H9 (cell line): ENCODE measurements around the gene CCDC89. TPM values are rescaled to one million over a fixed set of nuclear protein-coding genes. Genes with fewer than 3 reads are reported as not detected.
"Not testable (repeated sequence)": the region's sequence is repeated elsewhere in the genome, so short reads cannot be mapped to it uniquely, and the experiment has no call there.

Experiments used
- DNase-seq: peaks from one replicate; pipeline ENCODE4 v3.0.0-alpha.2; 2017
- H2AFZ ChIP-seq: one replicate; pipeline ENCODE4 v1.6.1; 2013; ENCODE audit warnings: mild to moderate bottlenecking, low read length, control low read depth, moderate library complexity
- H2AK5ac ChIP-seq: 2 replicates; pipeline ENCODE4 v1.6.1; 2013; ENCODE audit warnings: low read length, control low read depth, mixed read lengths; ENCODE audit not compliant: insufficient read length
- H2BK120ac ChIP-seq: one replicate; pipeline ENCODE4 v1.6.1; 2013; ENCODE audit warnings: low read depth, mild to moderate bottlenecking, low read length, control low read depth, inconsistent platforms; ENCODE audit not compliant: poor library complexity, severe bottlenecking
- H2BK12ac ChIP-seq: 2 replicates; pipeline ENCODE4 v1.6.1; 2013; ENCODE audit warnings: low read length, control low read depth, mixed read lengths, low read depth; ENCODE audit not compliant: insufficient read length
- H2BK15ac ChIP-seq: 2 replicates; pipeline ENCODE4 v1.6.1; 2013; ENCODE audit warnings: low read depth, low read length, control low read depth
- H2BK20ac ChIP-seq: one replicate; pipeline ENCODE4 v1.6.1; 2013; ENCODE audit warnings: low read depth, mild to moderate bottlenecking, low read length, control low read depth, inconsistent platforms; ENCODE audit not compliant: poor library complexity, severe bottlenecking
- H2BK5ac ChIP-seq: 2 replicates; pipeline ENCODE4 v1.6.1; 2013; ENCODE audit warnings: low read length, control low read depth, mixed read lengths; ENCODE audit not compliant: insufficient read length
- H3K14ac ChIP-seq: 2 replicates; pipeline ENCODE4 v1.6.1; 2013; ENCODE audit warnings: low read length, control low read depth; ENCODE audit not compliant: insufficient read depth
- H3K18ac ChIP-seq: 2 replicates; pipeline ENCODE4 v1.6.1; 2013; ENCODE audit warnings: low read depth, mild to moderate bottlenecking, mixed read lengths, low read length, control low read depth; ENCODE audit not compliant: insufficient read length
- H3K23ac ChIP-seq: 2 replicates; pipeline ENCODE4 v1.6.1; 2013; ENCODE audit warnings: low read length, control low read depth, mixed read lengths, low read depth; ENCODE audit not compliant: insufficient read length
- H3K23me2 ChIP-seq: 2 replicates; pipeline ENCODE4 v1.6.1; 2013; ENCODE audit warnings: low read depth, mild to moderate bottlenecking, mixed read lengths, low read length, control low read depth; ENCODE audit not compliant: insufficient read length, poor library complexity, severe bottlenecking
- H3K27ac ChIP-seq: 2 replicates; pipeline ENCODE4 v1.5.1; 2013; ENCODE audit warnings: low read length, control low read depth, mixed read lengths, low read depth; ENCODE audit not compliant: insufficient read length
- H3K27me3 ChIP-seq: 2 replicates; pipeline ENCODE4 v1.6.1; 2013; ENCODE audit warnings: low read length, control low read depth, inconsistent platforms; ENCODE audit not compliant: insufficient read depth
- H3K4ac ChIP-seq: 2 replicates; pipeline ENCODE4 v1.6.1; 2013; ENCODE audit warnings: low read depth, mild to moderate bottlenecking, control low read depth, inconsistent platforms, low read length, moderate library complexity
- H3K4me1 ChIP-seq: 2 replicates; pipeline ENCODE4 v1.6.1; 2013; ENCODE audit warnings: low read length, control low read depth, inconsistent platforms; ENCODE audit not compliant: insufficient read depth
- H3K4me2 ChIP-seq: 2 replicates; pipeline ENCODE4 v1.6.1; 2013; ENCODE audit warnings: low read length, control low read depth, mixed read lengths; ENCODE audit not compliant: insufficient read length, insufficient read depth
- H3K56ac ChIP-seq: 2 replicates; pipeline ENCODE4 v1.6.1; 2013; ENCODE audit warnings: low read depth, mild to moderate bottlenecking, mixed read lengths, low read length, control low read depth; ENCODE audit not compliant: insufficient read length
- H3K79me1 ChIP-seq: 2 replicates; pipeline ENCODE4 v1.6.1; 2013; ENCODE audit warnings: low read depth, mild to moderate bottlenecking, moderate library complexity, low read length, control low read depth, inconsistent platforms; ENCODE audit not compliant: insufficient read depth, poor library complexity, severe bottlenecking
- H3K79me2 ChIP-seq: 2 replicates; pipeline ENCODE4 v1.6.1; 2013; ENCODE audit warnings: low read length, control low read depth, inconsistent platforms; ENCODE audit not compliant: insufficient read depth
- H3K9ac ChIP-seq: 2 replicates; pipeline ENCODE4 v1.6.1; 2013; ENCODE audit warnings: low read length, control low read depth, mixed read lengths; ENCODE audit not compliant: insufficient read length; ENCODE audit errors: extremely low read depth
- H3K9me3 ChIP-seq: one replicate; pipeline ENCODE4 v1.6.1; 2013; ENCODE audit warnings: low read depth, low read length, inconsistent platforms; ENCODE audit not compliant: control insufficient read depth
- H3T11ph ChIP-seq: one replicate; pipeline ENCODE4 v1.6.1; 2013; ENCODE audit warnings: mild to moderate bottlenecking, low read length, control low read depth, inconsistent platforms
- H4K20me1 ChIP-seq: one replicate; pipeline ENCODE4 v1.6.1; 2013; ENCODE audit not compliant: control insufficient read depth, insufficient read length, insufficient read depth
- H4K5ac ChIP-seq: 2 replicates; pipeline ENCODE4 v1.6.1; 2013; ENCODE audit warnings: low read depth, mild to moderate bottlenecking, mixed read lengths, low read length, control low read depth; ENCODE audit not compliant: insufficient read length
- H4K8ac ChIP-seq: replicated peaks from 2 replicates; pipeline ENCODE4 v1.6.1; 2013; ENCODE audit warnings: low read length, control low read depth, mixed read lengths, low read depth; ENCODE audit not compliant: insufficient read length
- H4K91ac ChIP-seq: 2 replicates; pipeline ENCODE4 v1.6.1; 2013; ENCODE audit warnings: low read depth, mild to moderate bottlenecking, moderate library complexity, mixed read lengths, low read length, control low read depth; ENCODE audit not compliant: insufficient read length
- H3K27ac Mint-ChIP-seq, 3 experiments: 2 replicates in 2 of 3; 3 replicates in 1 of 3; pipeline ENCODE4 v1.8.0; 2020 to 2021; ENCODE audit warnings: mixed read lengths in 3 of 3, mild to moderate bottlenecking in 1 of 3, moderate library complexity in 1 of 3
- H3K27me3 Mint-ChIP-seq: 2 replicates; pipeline ENCODE4 v1.8.0; 2021; ENCODE audit warnings: low read depth, mild to moderate bottlenecking, moderate library complexity, mixed read lengths
- H3K36me3 Mint-ChIP-seq, 3 experiments: 2 replicates in 2 of 3; 3 replicates in 1 of 3; pipeline ENCODE4 v1.8.0; 2020 to 2021; ENCODE audit warnings: low read depth in 3 of 3, mixed read lengths in 3 of 3; ENCODE audit not compliant: insufficient read depth in 1 of 3
- H3K4me1 Mint-ChIP-seq, 2 experiments: 2 replicates each; pipeline ENCODE4 v1.8.0; 2020; ENCODE audit warnings: mixed read lengths in 2 of 2
- H3K4me3 Mint-ChIP-seq, 2 experiments: 2 replicates in 1 of 2; 3 replicates in 1 of 2; pipeline ENCODE4 v1.8.0; 2020 to 2021; ENCODE audit warnings: mild to moderate bottlenecking in 2 of 2, mixed read lengths in 2 of 2, moderate library complexity in 1 of 2
- H3K9me3 Mint-ChIP-seq, 2 experiments: 2 replicates in 1 of 2; 3 replicates in 1 of 2; pipeline ENCODE4 v1.8.0; 2020; ENCODE audit warnings: mild to moderate bottlenecking in 2 of 2, mixed read lengths in 2 of 2, moderate library complexity in 1 of 2
- WGBS: extraction: QIAGEN DNeasy Blood & Tissue Kit; methylation state at CpG from one replicate; pipeline ENCODE4 v1.1.7; 2013; ENCODE audit warnings: missing lambda C conversion rate, low lambda C conversion rate, mixed read lengths; ENCODE audit not compliant: insufficient read length; ENCODE audit errors: extremely low coverage; 5-methylcytosine and 5-hydroxymethylcytosine counted together
- total RNA-seq: library from RNA; stranded (reverse); gene quantifications from 2 replicates; pipeline ENCODE4 v1.2.1, GENCODE V29; 2021
- TF ChIP-seq, protein P1 (sequence below): fragments of 200-600 bp; sonication (generic); conservative IDR thresholded peaks from 3 replicates; pipeline ENCODE4 v1.8.0; 2021; ENCODE audit warnings: antibody characterized with exemption, mild to moderate bottlenecking

CCDC89 gene
- total RNA-seq, 1 experiment from 2014 or later: not detected

DNA sequence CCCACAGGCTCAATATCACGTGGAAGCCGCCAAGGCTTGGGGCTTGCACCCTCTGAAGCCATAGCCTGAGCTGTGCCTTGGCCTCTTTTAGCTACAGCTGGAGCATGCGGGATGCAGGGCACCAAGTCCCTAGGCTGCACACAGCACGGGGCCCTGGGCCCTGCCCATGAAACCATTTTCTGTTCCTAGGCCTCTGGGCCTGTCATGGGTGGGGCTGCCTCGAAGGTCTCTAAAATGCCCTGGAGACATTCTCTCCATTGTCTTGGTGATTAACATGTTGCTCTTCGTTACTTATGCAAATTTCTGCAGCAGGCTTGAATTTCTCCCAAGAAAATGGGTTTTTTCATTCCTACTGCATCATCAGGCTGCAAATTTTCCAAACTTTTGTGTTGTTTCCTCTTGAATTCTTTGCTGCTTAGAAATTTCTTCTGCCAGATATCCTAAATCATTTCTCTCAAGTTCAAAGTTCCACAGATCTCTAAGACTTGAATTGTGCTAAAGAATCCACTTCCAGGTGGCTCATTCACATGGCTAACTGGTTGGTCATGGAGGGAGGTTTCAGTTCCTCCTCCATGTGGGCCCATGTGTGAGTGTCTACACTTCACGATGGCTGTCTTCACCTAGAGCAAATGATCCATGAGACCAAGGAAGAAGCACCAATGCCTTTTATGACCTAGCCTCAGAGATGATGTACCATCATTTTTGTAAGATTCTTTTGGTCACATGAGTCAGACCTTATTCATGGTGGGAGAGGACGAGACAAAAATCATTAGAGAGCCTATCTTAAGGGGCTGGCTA is 13.7 kb downstream of the CCDC89 start:
- Mint-ChIP-seq H3K27ac (no peak overlapping the region), H3K27me3 (peaks cover 59% of the 10 kb centered on the region), H3K4me1 (peaks cover 4 to 5% of the 10 kb centered on the region in 2 experiments; a peak in 3 of 4 replicates), H3K9me3 (peaks cover 27 to 31% of the 10 kb centered on the region in 2 experiments), H3K36me3 (peaks cover 0 to 5% (median 5%) of the 10 kb centered on the region in 3 experiments; a peak in 2 of 7 replicates), H3K4me3 (no peak overlapping the region)
- WGBS: no CpG with 5 or more reads among the region's 8 CpGs
- H2AK5ac ChIP-seq: no peak overlapping the region
- H2BK12ac ChIP-seq: no peak overlapping the region
- no peak overlapping the region for H3K27ac ChIP-seq
- H2BK15ac ChIP-seq: no peak overlapping the region
- no peak overlapping the region for H3K9ac ChIP-seq
- H3K4me2 ChIP-seq: no peak overlapping the region
- H3K23ac ChIP-seq: no peak overlapping the region
- no peak overlapping the region for H4K5ac ChIP-seq
- H2AFZ ChIP-seq: no peak overlapping the region
- no peak overlapping the region for H3K4ac ChIP-seq
- no peaks in the 10 kb centered on the region; the same call in 1 of the 2 replicates for H3K27me3 ChIP-seq
- no peak overlapping the region for H3T11ph ChIP-seq
- H3K9me3 ChIP-seq: no peaks in the 10 kb centered on the region
- no peak overlapping the region for H4K8ac ChIP-seq
- H2BK5ac ChIP-seq: no peak overlapping the region
- H3K56ac ChIP-seq: no peak overlapping the region
- H4K20me1 ChIP-seq: no peaks in the 10 kb centered on the region
- no peaks in the 10 kb centered on the region for H3K79me1 ChIP-seq
- no peak overlapping the region for H2BK20ac ChIP-seq
- no peaks in the 10 kb centered on the region for H3K23me2 ChIP-seq
- no peak for DNase-seq
- no peaks in the 10 kb centered on the region for H3K79me2 ChIP-seq
- no peak overlapping the region for H2BK120ac ChIP-seq
- no peak overlapping the region for H3K18ac ChIP-seq
- TF ChIP-seq, protein P1, sequence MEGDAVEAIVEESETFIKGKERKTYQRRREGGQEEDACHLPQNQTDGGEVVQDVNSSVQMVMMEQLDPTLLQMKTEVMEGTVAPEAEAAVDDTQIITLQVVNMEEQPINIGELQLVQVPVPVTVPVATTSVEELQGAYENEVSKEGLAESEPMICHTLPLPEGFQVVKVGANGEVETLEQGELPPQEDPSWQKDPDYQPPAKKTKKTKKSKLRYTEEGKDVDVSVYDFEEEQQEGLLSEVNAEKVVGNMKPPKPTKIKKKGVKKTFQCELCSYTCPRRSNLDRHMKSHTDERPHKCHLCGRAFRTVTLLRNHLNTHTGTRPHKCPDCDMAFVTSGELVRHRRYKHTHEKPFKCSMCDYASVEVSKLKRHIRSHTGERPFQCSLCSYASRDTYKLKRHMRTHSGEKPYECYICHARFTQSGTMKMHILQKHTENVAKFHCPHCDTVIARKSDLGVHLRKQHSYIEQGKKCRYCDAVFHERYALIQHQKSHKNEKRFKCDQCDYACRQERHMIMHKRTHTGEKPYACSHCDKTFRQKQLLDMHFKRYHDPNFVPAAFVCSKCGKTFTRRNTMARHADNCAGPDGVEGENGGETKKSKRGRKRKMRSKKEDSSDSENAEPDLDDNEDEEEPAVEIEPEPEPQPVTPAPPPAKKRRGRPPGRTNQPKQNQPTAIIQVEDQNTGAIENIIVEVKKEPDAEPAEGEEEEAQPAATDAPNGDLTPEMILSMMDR: no peak
- no peaks in the 10 kb centered on the region; the same call in 1 of the 2 replicates for H3K4me1 ChIP-seq
- no peak overlapping the region for H4K91ac ChIP-seq
- no peak overlapping the region for H3K14ac ChIP-seq

DNA sequence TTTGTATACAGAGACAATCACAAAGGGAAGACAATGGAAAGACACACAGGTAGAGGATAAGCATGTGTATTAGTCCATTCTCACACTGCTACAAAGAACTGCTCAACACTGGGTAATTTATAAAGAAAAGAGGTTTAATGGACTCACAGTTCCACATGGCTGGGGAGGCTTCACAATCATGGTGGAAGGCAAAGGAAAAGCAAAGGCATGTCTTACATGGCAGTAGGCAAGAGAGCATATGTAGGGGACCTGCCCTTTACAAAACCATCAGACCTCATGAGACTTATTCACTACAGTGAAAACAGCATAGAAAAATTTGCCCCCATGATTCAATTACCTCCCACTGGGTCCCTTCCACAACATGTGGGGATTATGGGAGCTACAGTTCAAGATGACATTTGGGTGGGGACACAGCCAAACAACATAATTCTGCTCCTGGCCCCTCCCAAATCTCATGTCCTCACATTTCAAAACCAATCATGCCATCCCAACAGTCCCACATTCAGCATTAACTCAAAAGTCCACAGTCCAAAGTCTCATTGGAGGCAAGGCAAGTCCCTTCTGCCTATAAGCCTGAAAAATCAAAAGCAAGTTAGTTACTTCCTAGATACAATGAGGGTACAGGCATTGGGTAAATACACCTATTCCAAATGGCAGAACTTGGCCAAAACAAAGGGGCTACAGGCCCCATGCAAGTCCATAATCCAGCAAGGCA is 14.9 kb downstream of the CCDC89 start:
- H4K8ac ChIP-seq, H3T11ph ChIP-seq, H3K27ac Mint-ChIP-seq: not testable (repeated sequence)

More for the DNA sequence above, 14.9 kb downstream of the CCDC89 start:
- H3K79me1 ChIP-seq, H3K18ac ChIP-seq, H2BK120ac ChIP-seq, H3K4me1 ChIP-seq, H3K23me2 ChIP-seq, H2BK20ac ChIP-seq, H2AFZ ChIP-seq, H2BK12ac ChIP-seq, DNase-seq, H3K27me3 ChIP-seq, H3K36me3 Mint-ChIP-seq, H3K14ac ChIP-seq, H2AK5ac ChIP-seq, H3K79me2 ChIP-seq, H3K56ac ChIP-seq, H2BK5ac ChIP-seq, H3K4me3 Mint-ChIP-seq, H3K9me3 ChIP-seq, H3K4me2 ChIP-seq, H3K9ac ChIP-seq, H4K5ac ChIP-seq, H4K20me1 ChIP-seq, H3K4me1 Mint-ChIP-seq, H2BK15ac ChIP-seq, H4K91ac ChIP-seq, H3K27ac ChIP-seq, H3K23ac ChIP-seq, H3K4ac ChIP-seq: not testable (repeated sequence)
- H3K27me3 Mint-ChIP-seq: peaks cover 59% of the 10 kb centered on the region
- peaks cover 27 to 31% of the 10 kb centered on the region in 2 experiments for H3K9me3 Mint-ChIP-seq
